CD4-positive, alpha-beta T cell treated with Interleukin-17A for 1 hour (primary cell): ENCODE measurements around the gene HIPK2.

Experiments used
- DNase-seq: peaks from one replicate; pipeline ENCODE4 v3.0.0-alpha.2; 2020

The HIPK2 gene

DNA sequence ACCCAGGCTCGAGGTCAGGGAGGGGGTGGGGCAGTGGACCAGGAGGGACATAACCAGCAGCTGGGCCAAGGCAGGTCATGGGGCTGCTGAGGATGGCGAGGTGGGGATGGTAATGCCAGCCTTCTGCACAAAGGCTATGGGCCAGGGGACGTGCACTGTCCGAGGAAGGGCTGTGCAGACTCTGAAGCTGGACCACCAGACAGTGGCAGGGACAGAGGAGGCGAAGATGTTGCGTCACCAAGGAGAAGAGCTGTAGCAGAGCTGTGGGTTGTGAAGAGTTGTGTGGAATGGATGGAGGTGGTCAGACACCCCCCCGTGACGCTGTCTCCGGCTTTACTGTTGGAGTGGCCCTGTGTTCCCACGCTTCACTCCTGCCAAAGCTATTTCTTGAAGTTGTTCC lies 252.6 kb downstream of the HIPK2 start:
- no peak for DNase-seq

DNA sequence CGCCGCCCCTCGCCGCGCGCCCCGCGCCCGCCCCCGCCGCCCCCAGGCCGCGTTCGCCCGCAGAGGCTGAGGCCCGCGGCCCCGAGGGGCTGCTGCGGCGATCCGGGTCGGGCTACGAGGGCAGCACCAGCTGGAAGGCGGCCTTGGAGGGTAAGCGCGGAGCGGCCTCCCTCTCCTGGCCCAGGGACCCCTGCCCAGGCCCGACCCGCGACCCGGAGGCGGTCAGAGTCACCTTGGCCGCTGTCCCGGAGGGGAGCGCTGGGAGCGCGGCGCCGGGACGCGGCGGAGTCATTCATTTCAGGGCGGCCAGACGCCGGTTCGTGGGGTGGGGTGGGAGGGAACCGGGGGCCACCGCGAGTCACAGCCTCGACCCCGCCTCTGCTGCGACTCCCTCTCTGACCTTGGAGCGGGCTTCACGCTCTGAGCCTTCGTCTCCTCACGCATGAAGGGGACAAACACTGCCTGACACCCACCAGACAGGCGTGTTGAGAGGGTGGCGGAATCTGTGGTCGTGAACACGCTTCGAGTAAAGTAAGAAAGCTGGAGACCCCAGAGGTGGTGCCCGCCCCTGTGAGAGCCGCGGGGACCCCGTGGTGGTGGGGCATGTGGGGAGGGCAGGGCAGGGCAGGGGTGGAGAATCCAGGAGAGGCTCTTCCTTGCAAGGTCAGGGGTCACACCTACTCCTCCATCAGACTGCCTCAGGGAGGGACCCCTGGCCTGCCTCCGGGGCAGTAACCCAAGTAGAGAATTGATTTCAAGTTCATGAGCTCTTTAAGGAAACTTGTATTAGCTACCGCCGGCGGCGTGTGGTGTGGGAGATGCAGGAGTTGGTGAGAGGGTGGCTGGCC lies 253.6 kb downstream of the HIPK2 start:
- DNase-seq = no peak

DNA sequence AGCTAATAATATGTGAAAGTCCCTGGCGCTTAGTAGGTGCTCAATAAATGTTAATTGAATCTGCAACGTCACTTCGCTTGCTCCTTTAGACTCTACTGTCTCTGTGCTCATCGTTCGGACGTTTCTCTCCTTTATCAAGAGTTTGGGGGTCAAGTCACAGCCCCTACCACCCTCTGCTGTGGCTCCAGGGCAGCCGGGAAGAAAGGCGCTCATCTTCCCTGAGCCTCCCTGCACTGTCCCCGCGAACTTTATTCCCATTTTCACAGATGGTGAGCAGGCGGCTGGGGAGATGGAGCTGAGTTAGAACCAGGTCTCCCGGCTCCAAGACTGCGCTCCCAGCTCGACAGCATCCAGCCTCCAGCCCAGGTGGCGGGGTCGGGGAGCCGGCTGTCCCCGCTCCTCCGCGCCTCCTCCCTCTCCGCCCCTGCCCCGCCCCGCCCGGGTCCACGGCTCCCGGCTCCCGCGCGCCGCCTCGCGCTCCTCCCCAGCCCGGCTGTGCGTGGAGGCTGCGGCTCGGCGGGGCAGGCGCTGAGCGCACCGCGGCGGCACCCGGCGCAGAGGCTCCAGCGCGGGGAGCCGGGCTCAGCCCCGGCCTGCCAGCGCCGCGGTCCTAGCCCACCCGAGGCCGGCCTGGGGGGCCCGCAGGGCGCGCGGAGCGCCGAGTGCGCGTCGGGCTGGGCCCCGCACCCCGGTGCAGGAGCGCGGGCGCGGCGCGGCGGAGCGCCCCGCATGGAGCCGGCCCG lies 254.4 kb downstream of the HIPK2 start, which contains the start of gene CLEC2L:
CLEC2L (plus strand) TSS at position 487 of the 743 bp plus-strand sequence; CDS start at position 730, 243 bp downstream.
- DNase-seq = no peak

DNA sequence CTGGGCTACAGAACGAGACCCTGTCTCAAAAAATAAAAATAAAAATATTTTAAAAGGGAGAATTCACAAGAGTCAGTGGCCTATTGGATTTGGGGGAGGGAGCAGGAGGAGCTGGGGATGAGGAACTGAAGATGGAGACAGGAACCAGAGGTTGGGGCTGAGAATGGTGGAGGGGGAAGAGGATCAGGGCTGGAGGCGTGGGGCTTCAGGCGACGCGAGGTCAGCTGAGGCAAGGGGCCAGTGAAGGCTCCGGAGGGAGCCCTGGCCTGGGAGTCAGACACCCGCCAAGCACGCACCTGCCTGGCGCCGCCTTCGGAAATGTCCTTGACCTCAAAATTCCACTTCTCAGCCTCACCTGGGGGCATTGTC lies 255.0 kb downstream of the HIPK2 start:
- DNase-seq = no peak

DNA sequence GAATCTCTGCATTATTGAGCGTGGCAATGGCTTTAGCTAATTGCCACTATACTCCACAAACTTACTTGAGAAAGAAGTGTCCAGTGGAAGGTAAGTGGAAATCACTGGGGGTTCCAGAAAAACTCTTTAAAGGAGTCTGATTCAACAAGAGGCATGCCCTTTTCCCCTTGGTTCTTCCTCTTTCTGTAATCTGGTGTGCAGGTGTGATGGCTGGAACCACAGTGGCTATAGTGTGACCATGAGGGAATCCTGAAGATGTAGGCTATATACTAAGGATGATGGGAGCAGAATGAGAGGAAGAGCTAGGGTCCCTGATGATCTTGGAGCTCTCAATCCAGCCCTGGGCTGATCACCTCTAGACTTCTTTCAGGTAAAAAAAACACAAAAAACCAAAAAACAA lies 256.4 kb downstream of the HIPK2 start:
- no peak for DNase-seq

DNA sequence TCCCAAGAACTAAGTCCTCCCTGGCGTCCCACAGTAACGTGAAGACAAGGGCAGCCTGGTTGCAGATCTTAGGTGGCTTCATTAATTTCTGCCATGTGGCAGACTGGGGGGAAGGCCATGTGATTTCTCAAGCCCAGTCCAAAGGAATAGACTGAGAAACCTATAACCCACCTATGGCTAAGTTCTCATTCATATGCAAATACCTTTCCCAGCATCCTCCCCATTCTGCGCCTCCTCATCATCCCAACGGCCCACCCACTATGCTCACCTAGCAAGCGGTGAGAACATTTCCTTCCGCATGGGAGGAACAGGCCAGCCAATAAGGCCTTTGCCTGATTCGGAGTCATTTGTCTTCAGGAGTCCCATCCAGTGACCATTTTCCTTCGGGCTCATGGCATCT lies 262.5 kb downstream of the HIPK2 start:
- no peak for DNase-seq
